ENCODE results near the gene DCTN3.

- TF ChIP-seq CTCF (IDR thresholded peaks at IDR 0.05) (no peak), POLR2A (IDR thresholded peaks at IDR 0.05) (no peak)
Observed at GRCh38 chr9:34653151-34654072, 33.1 kb upstream of the DCTN3 start.

All from body of pancreas (tissue), 4 donors.